D721Med (cell line): ENCODE data around the gene AGXT.

Source experiments
- DNase-seq: peaks from one replicate; pipeline ENCODE4 v3.0.0; 2011; ENCODE audit warnings: low spot score; ENCODE audit not compliant: insufficient read length
- FAIRE-seq: peaks from 2 replicates; lab custom pipeline; 2011; peaks lifted over from hg19 to GRCh38; lab: Jason Lieb, UNC
- CTCF ChIP-seq: IDR thresholded peaks from 2 replicates; pipeline ENCODE4 v1.5.1; 2012; ENCODE audit warnings: mild to moderate bottlenecking, control low read depth; ENCODE audit not compliant: insufficient read depth; ENCODE audit errors: missing control alignments

The AGXT gene

DNA sequence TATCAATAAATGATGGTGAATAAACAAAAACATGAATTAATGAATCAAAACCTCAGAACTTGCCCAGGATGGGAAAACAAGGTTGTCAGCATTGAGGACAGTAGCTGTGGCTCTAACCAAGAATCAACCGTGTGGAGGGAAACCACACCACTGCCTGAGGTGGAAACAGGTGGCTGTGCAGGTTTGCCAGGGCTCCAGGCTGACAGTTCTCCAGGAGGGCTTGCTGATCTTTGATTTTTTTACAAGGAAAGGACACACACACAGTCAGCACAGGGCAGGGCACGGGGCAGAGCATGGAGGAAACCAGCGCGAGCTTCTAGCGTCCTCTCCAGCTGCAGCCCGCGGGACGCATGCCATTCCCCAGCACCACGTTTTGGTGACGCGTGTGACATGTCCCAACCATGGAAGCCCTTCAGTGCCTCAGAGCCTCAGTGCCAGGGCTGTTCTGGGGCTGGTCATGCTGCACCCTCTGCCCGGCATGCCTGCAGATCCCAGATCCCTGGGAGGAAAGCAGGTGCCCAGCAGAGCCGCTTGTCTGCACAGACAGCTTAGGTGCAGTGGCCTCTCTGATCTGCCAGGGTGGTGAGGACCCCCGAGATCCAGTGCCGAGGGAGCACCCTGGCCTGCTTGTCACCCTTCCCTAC, 15.8 kb upstream of the AGXT start:
- TF ChIP-seq CTCF: no peak
- no peak for FAIRE-seq
- no peak for DNase-seq

- DNase-seq (no peak), FAIRE-seq (no peak)
- no peak for TF ChIP-seq CTCF
Observed at GRCh38 chr2:240855670-240856069, 13.0 kb upstream of the AGXT start.

DNA sequence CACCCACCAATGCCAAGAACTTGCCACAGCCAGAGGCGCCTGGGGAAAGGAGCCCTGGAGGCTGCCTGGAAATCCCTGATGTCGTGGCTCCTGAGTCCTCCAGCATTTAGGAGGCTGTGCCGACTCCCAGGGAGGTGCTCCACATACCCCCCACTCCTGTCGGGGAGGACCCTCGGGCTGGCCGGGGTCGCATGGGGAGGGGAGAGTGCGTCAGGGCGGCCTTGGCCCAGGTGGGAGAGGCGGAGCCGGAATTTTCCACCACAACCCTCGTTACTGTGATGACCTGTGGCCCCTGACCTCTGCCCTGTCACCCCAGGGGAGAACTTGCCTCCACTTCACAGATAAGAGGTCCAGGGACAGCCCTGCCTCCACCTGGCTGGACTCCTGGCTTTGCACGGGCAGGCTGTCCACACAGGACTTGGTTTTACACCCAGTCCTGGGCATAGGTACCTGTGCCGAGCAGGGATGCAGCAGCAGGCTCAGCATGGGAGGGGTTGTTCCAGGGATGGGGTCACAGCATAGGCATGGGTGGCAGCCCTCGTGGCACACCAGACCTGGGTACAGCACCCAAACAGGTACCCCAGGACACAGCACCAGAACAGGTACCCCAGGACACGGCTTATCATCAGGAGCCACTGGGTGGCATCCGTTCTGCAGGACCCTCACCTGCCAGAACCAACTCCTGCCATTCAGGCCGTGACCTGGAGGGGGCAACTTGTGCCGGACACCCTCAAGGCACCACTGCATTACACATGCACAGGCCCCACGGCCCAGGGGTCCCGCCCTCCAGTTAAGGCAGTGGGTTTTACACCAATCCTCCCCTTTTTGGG, 12.3 kb upstream of the AGXT start:
- DNase-seq (no peak), FAIRE-seq (no peak)
- no peak for TF ChIP-seq CTCF

GRCh38 chr2:240857039-240858008, 11.3 kb upstream of the AGXT start:
- no peak for DNase-seq
- TF ChIP-seq CTCF: no peak
- FAIRE-seq: no peak

GRCh38 chr2:240858321-240858720, 10.3 kb upstream of the AGXT start:
- no peak for DNase-seq
- no peak for FAIRE-seq
- no peak for TF ChIP-seq CTCF

DNA sequence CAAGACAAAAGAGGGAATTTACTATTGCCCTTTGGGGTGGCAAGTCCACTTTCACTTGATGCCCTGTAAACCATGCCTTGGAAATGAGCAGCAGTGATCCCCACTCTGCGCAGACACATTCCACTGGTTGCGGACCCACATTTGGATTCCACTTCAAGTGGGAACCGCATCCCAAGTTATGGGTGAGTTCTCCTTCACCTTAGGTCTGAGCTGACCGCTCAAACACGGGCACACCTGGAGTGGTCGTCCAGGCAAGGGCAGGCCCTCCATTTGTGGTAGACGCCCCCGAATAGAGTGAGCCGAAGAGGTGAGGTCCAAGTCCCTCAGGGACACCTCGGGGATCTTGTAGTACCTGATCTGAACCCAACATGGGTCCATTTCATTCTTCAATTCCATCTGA, 9.8 kb upstream of the AGXT start:
- TF ChIP-seq CTCF: no peak
- DNase-seq: no peak
- no peak for FAIRE-seq
